ENCODE results near the gene THRA. TPM values are rescaled to one million over a fixed set of nuclear protein-coding genes. Genes with fewer than 3 reads are reported as not detected.
A peak's percentile ranks its signal among the peaks of the same experiment; 100 is the strongest.

The THRA gene, protein sequence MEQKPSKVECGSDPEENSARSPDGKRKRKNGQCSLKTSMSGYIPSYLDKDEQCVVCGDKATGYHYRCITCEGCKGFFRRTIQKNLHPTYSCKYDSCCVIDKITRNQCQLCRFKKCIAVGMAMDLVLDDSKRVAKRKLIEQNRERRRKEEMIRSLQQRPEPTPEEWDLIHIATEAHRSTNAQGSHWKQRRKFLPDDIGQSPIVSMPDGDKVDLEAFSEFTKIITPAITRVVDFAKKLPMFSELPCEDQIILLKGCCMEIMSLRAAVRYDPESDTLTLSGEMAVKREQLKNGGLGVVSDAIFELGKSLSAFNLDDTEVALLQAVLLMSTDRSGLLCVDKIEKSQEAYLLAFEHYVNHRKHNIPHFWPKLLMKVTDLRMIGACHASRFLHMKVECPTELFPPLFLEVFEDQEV
- total RNA-seq (2014; rRNA removed; shearing (Covaris generic)) = 4.4 and 7.7 TPM in 2 replicates

- DNase-seq (ENCODE audit: low read depth) = peak; percentile 74
Observed at GRCh38 chr17:40062329-40063186, at the start of gene THRA. Gene THRA (plus strand): TSS chr17:40062965. CDS start chr17:40074489, 11,524 bp downstream.

- DNase-seq (ENCODE audit: low read depth) = no peak
Observed at GRCh38 chr17:40014375-40014980, 48.3 kb upstream of the THRA start.

GRCh38 chr17:40015005-40015997 lies 47.5 kb upstream of the THRA start, which contains the start of gene CSF3:
Gene CSF3 (plus strand): TSS chr17:40015440. CDS start chr17:40015475, 35 bp downstream.
- DNase-seq (ENCODE audit: low read depth) = no peak

GRCh38 chr17:40015998-40016985 lies 46.5 kb upstream of the THRA start:
- no peak for DNase-seq (ENCODE audit: low read depth)

DNA sequence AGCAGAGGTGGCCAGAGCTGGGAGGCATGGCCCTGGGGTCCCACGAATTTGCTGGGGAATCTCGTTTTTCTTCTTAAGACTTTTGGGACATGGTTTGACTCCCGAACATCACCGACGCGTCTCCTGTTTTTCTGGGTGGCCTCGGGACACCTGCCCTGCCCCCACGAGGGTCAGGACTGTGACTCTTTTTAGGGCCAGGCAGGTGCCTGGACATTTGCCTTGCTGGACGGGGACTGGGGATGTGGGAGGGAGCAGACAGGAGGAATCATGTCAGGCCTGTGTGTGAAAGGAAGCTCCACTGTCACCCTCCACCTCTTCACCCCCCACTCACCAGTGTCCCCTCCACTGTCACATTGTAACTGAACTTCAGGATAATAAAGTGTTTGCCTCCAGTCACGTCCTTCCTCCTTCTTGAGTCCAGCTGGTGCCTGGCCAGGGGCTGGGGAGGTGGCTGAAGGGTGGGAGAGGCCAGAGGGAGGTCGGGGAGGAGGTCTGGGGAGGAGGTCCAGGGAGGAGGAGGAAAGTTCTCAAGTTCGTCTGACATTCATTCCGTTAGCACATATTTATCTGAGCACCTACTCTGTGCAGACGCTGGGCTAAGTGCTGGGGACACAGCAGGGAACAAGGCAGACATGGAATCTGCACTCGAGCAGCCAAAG lies 45.2 kb upstream of the THRA start:
- DNase-seq (ENCODE audit: low read depth) = no peak

DNA sequence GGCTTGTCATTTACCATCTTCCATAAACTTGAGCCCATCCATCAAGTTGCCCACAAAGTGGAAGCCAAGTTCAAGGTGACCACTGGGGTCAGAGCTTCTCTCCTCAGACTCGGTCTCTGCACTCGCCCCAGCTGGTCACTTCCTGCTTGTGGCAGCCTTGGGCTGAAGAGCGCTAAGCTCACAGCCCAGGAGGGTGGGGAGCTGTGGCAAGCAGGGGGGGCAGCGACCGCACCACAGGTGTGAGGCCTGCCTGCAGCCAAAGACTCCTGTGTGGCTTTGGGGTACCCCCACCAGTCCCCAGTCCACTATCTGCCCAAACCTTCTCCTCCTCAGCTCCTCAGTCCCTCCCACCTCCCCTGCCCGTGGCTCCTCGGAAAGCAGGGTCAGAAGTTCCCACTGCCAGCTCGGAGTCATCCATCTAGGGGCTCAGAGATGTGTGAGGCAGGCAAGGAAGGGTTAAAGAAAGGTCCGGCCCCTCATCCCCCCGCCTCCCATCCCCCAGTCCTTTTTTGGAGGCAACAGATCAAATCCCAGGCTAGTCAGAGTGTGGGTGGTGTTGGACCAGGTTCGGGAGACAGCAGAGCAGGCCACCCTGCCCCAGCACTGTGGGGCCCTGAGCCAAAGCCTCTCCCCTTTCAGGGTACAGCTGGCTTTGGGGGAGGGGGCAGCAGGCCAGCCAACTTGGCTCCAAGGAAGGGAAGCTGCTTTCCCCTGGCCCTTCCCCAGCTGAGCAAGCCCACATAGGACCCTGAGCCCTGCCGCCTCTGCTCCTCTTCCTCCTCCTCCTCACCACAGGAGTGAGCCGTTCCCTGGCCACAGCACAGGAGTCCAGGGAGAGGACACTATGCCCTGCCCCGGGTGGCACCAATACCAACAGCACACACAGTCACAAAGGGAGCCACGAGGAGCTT lies 44.3 kb upstream of the THRA start:
- no peak for DNase-seq (ENCODE audit: low read depth)

DNA sequence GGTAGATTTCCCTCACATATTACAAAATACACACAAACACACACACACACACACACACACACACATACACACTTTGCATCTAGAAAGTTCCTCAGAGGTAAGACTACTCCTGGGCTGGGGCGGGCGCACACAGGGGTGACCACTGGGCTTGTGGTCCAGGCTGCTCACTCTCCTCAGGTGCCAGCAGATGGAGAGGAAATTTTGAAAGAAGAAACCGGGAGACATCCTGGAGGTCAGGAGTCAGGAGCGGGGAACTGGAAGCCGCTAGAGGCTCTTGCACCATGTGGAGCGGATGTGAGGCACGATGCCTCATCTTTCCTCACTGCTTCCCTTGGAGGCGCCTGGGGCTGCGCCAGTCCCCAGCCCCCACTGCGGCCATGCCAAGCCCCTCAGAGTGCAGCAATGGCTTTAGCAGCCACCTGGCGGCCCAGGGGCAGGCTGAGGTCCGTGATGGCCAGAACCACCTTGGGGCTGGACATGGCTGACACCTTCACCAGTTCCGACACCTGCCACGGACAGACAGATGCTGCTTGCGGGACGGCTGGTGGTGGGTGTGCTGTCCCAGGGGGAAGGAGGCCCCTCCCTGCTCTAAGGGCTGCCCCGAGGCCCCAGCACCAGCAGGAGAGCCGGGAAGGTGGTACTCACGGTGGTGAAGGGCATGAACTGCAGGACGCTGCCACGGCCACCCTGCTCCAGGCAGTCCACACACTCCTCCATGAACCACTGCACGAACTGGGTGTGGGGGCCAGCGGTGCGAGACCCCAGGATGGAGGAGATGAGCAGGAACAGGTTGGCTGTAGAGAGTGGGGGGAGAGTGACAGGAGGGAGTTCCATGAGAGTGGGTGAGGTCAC lies 43.4 kb upstream of the THRA start:
- no peak for DNase-seq (ENCODE audit: low read depth)

GRCh38 chr17:40020146-40020545 lies 42.6 kb upstream of the THRA start:
- DNase-seq (ENCODE audit: low read depth) = no peak

- DNase-seq (ENCODE audit: low read depth) = peak; percentile 96
Observed at GRCh38 chr17:40021451-40021971, 41.3 kb upstream of the THRA start.

GRCh38 chr17:40022497-40022896 lies 40.3 kb upstream of the THRA start:
- no peak for DNase-seq (ENCODE audit: low read depth)

GRCh38 chr17:40022961-40023541 lies 39.7 kb upstream of the THRA start:
- DNase-seq (ENCODE audit: low read depth) = no peak

GRCh38 chr17:40023590-40024292 lies 39.0 kb upstream of the THRA start:
- peak; percentile 71 for DNase-seq (ENCODE audit: low read depth)

GRCh38 chr17:40024901-40025300 lies 37.9 kb upstream of the THRA start:
- DNase-seq (ENCODE audit: low read depth) = peak; percentile 60

DNA sequence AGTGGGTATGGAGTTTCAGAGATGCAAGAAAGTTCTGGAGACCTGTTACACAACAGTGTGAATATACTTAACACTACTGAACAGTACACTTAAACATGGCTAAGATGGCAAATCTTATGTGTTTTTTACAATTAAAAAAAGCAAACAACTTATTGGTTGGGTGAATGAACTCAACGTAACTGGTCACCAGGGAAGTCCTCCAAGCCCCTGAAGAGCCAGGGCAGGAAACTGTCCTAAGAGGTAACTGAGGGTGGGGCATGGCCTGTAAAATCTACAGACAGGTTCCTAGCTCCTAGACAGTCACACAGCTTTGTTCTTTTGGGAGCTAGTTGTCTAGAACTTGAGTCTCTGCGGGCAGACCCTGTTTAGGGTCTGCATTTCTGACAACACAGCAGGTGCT lies 37.2 kb upstream of the THRA start:
- no peak for DNase-seq (ENCODE audit: low read depth)

DNA sequence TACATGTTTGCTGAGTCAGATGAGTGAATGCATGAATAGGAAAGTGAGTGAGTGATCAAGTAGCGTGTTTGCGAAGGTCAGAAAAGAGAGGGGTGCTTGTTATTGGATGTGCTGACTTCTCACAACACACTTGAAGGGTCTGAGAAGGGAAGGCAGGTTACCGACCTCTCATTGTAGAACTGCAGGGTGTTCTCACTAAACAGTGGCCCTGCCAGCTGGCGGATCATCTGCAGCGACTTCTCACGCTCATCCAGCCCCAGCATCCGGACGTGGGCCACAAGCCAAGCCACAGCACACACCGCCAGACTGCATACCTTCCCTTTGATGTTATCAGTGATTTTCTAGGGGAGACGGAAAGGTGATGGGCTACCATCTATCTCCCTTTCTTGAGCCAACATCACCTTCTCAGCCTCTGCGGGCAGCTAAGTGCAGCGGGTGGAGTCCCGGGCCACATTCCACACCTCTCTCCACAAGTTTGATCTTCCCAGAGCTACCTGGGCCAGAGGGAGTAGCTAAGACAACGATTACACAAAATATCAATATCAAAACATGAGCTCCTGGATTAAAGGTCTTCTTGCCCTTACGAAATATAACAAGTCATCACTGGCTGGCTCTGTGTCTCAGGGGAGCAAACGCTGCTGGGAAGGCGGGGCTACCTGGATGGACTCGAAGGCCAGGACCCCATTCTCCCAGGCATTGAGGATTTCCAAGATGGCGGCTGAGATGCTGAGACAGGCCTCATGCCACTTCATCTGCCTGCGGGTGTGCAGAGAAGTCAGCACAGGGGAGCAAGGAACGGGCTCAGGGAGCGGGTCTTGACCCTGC lies 36.6 kb upstream of the THRA start:
- peak; percentile 85 for DNase-seq (ENCODE audit: low read depth)

Data from Daoy (cell line).